HG03045 (cell line): Measurements from ENCODE around the gene TAF10.

Experiments
- ATAC-seq: cut with Tn5 transposase; IDR thresholded peaks from one replicate; pipeline ENCODE4 v1.9.1; 2021; ENCODE audit warnings: mild to moderate bottlenecking, moderate library complexity; ENCODE audit not compliant: unreplicated experiment

The TAF10 gene

DNA sequence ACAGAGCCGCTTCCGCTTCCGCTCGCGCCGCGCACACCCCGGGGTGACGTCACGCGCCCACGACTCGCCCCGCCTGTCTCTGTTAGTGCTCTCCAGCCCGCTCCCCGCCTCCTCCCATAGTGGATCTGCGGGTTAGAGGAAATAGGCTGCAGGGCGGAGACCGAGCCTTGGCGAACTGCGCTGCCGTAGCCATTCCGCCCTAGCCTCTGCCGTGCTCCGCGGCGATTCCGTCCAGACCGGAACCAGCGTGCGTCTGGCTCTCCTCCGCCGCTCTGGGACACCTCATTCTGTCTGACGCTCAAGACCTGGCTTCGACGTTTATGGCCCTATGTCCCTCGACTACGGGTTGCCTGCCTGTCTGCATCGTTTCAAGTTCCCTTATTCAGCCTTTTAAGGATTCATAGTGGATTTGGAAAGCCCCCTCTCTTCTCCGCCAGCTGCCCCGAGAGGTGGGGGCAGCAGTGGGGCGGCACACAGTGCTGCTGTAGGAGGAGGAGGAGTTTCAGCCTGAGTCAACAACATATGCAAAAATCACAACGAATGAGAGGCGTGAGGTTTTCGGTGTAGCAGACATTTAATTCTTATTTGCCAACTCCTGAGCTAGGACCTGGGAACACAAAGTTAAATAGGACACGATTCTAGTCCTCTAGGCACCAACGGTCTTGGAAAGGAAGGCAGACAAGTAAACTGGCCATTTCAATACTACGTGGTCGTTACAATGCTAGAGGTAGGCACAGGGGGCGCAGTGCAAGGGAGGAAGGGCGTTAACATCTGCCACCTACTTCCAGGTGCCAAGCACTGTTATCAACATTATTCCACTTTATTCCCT lies at the start of gene TAF10:
Gene TAF10 (minus strand): TSS at position 4 of the 829 bp plus-strand sequence. CDS start 27 bp downstream, outside the sequence.
- ATAC-seq, result peak; percentile 90

- ATAC-seq, result no peak
Measured at GRCh38 chr11:6660712-6661111, 48.7 kb upstream of the TAF10 start.

- ATAC-seq, result no peak
Measured at GRCh38 chr11:6658647-6659046, 46.6 kb upstream of the TAF10 start.

DNA sequence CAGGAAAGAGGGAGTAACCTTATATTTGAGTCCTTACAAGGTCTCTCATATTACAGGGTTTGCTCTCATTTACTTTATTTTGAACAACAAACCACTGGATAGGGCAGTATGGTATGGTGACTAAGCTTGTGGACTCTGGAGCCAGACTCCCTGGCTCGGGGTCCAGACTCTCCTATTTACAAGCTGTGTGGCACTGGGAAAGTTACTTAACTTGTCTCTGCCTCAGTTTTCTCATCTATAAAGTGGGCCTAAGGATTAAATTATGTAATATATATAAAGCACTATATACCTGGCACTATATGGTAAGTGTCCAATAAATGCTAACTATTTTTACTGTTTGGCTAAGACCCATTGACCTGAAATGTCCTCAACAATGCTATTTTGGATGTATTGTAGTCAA lies 45.3 kb upstream of the TAF10 start:
- ATAC-seq, result no peak

DNA sequence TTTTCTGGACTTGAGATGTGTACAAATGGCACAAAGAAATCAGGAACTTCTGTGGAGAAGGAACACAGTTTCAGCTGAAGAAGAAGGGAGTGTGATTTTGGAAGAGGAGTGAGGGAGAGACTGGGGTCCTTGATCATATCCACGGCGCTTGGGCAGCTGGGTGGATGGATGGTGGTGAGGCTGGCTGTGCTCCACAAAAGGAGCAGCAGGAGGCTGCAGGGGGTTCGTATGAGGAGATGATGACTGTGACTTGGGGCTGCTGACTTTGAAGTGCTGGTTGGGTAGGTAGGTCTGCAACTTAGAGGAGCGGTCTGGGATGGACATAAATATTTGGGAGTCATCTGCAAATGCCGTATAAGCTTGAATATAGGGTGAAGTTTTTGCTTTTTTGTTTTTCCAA lies 44.9 kb upstream of the TAF10 start:
- ATAC-seq, result no peak

GRCh38 chr11:6656584-6656915 lies 44.5 kb upstream of the TAF10 start:
- ATAC-seq, result no peak

DNA sequence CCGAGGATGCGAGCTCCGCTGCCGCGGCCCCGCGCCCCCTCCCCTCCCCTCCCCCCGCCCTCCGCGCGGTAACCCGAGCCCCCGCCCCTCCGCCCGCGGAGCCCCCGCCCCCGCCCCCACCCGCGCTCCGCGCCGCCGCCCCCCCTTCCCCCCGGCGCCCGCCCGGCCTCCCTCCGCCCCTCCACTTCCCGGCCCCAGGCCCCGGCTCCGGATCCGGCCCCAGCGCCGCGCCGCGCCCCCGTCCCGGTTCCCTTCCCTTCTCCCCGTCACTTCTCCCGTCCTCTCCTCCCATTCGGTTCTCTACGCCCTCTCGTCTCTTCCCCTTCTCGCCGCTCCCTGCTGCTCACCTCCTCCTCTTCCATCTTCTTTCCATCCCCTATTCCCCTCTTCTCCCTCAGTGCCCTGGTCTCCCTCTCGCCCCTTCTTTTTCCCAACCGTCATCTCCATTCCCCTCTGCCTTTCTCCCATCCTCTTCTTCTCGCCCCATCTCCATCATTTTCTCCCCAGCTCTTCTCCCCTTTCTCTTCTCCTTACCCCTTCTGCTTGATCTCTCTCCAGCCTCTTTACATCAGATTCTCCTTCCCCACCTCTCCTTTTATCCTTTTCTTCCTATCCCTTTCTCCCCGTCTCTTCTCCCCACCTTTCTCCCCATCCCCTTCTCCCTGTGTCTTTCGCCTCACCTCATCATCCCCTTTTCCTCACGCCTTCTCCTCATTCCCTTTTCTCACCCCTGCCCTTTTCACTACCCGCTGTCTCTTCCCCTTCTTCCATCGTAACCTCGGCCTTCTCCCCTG lies 44.0 kb upstream of the TAF10 start, which contains the start of gene DCHS1:
Gene DCHS1 (minus strand): TSS at position 20 of the 794 bp plus-strand sequence. CDS start 14,196 bp downstream, outside the sequence.
- no peak for ATAC-seq

- ATAC-seq, result no peak
Measured at GRCh38 chr11:6655020-6655789, 43.2 kb upstream of the TAF10 start.

- ATAC-seq, result no peak
Measured at GRCh38 chr11:6654281-6655019, 42.4 kb upstream of the TAF10 start.

DNA sequence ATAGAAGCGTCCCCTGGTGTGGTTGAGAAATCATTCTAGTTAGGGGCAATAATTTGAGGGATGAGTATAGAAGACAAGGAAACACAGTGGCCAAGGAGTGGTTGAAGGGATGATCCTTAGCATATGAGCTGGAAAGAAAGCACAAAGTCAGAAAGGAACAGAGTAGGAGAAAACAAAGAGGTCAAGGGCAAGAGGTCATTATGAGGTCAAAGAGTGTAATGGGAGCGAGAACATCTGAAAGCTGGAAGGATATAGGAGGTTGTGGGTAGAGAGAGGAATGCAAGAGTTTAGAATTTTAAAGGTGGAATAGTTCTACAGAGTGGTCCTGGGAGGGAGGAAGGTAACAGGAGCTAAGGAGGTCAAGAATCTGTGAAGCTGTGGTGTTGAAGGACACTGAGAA lies 41.6 kb upstream of the TAF10 start:
- no peak for ATAC-seq

DNA sequence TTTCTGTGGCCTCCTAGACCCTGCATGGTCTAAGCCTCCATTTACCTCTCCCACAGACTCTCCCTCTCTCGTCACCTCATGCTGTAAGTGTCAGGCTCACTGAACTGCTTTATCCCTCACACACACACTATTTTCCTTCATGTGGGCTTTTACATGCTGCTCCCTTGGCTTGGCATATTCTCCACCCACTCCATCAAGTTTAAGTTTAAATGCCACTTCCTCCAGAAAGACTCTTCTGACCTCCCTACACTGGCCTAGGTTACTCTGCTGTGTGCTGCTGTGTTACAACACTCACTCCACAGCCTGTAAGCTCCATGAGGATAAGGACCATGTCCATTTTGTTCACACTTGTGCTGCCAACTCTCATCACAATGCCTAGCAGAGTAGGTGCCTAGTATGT lies 41.1 kb upstream of the TAF10 start:
- ATAC-seq, result no peak

DNA sequence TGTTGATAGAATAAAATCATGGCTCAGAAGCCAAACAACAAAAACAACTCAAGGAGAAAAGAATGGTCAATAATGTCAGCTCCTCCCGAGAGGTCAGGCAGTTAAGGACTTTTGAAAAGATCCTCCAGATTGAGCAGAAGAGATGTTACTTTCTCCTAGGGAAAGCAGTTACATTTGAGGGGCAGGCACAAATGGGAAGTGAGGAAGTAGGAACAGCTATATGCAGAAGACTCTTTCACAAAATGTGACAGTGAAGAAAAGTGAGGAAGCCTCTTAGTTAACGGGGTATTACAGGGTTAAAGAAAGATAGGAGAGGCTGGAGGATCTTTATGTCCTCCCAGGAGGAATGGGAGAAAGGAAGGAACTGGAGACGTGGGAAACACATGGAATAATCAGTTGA lies 40.2 kb upstream of the TAF10 start:
- ATAC-seq, result no peak

DNA sequence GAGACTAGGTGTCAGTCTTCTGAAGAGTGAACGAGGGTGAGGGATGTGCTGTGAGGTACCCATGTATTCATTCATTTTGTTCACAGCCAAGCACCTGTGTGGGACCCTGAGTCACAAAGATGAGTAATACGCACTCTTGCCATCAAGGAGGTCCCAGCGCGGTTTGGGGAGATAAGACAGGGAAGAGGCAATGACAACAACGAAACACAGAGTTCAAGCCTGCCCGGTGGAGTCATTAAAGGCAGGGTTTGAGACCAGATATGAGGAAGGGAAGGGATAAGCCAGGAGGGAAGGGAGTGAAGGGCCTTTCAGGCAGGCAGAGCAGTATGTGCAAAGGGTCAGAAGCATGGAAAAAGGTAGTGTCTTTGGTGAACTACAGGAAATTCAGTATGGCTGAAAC lies 39.0 kb upstream of the TAF10 start:
- ATAC-seq, result no peak

DNA sequence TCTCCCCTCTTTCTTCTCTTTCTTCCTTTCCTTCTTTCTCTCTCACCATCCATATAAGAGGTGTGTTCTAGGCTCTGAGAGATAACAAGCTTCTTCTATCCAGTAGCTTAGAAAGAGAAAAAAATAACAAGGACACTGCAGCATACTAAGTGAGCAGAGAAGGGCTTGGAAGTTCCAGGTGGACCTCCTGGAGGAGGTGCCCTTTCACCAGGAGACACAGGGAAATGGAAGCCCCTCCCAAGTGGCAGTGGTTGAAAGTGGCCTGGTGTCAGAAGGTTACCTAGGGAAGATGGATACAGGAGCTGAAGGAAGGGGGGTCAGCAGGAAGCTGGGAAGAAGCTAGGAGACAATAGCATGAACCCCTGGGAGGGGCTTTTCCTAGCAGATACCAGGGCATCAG lies 38.1 kb upstream of the TAF10 start:
- ATAC-seq, result no peak

GRCh38 chr11:6648501-6648900 lies 36.5 kb upstream of the TAF10 start:
- no peak for ATAC-seq

DNA sequence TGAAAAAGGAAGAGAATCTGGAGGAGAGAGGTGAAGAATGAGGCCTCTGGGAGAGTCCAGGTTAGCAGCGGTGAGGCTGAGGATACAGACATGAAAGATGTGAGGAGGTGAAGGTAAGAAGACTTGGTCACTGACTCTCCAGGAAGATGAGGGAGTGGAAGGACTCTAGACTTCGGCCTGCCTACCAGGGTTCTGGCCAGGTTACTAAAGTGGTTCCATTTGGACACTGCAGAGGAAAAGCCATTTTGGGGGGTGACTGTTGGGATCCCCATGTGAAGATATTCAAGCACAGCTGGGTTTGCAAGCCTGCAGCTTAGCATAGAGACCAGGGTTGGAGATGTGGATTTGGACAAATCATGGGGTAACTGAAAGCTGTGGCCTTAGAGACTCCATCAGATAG lies 35.8 kb upstream of the TAF10 start:
- ATAC-seq, result no peak

DNA sequence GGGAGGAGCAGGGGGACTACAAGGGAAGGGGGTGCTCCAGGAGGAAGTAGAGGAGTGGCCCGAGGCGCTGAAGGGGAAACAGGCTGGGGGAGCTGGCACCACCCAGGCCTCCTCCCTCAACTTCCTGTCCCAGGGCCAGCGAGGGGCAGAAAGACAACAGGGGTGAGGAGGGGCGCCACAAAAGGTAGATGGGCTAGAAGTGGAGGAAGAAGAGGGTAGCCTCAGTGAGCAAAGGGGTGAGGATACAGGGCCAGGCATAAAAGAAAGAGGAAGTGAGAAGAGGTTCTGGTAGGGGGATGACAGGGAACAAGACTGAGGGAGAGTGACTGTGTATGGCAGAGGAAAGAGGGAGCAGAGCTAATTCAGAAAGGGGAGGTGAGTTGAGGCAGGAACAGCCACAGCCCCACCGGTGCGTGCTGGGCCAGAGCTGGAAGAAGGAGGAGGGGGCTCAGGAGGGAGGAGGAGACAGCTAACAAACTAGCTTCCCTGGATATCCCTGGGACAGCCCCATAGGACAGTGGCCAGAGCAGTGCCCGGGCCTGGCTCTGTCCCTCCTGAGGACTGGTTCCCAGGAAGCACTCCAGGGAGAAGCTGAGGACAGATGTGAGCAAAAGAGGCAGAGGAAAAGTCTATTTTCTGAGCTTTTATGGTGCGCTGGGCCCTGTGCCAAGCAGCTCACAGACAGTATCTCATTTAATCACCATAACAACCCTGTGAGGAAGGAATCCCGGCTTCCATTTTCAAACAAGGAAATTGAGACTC lies 35.1 kb upstream of the TAF10 start:
- peak; percentile 82 for ATAC-seq

DNA sequence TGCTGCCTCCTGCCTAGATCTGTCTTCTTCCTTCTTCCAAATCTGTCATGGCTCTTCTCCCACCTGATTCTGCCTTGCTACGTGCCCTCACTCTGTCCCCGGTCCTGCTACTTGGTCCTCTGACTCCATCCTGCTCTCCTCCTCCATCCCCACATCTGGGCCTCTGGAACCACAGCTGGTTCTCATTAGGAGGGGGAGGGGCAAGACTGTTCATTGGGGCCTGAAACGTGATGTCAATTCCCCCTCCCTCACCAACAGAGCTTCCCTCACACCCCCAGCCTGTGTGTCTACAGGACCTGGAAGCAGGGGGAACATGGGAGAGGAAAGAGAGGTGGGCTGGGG lies 34.5 kb upstream of the TAF10 start:
- ATAC-seq, result no peak

- ATAC-seq, result no peak
Measured at GRCh38 chr11:6646071-6646470, 34.1 kb upstream of the TAF10 start.

DNA sequence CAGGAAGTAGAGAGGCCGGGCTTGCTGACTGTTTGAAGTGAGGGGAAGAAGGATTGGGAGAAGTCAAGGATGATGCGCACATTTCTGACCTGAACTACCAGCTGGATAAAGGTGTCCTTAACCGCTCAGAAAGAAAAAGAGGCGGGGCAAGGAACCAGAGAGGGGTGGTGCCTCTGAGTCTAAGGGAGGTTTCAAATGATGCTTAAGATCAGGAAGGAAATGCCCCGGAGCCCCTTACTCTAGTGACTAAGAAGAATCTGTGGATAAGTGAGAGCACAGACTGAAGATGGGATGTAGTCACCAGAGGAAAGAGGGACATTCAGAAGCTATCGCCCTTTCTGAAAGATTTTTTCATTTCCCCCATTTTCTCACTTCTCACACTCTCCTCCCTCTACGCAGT lies 30.9 kb upstream of the TAF10 start:
- ATAC-seq, result no peak
